Measurements from ENCODE around the gene FBXO10. TPM values are rescaled to one million over a fixed set of nuclear protein-coding genes. Genes with fewer than 3 reads are reported as not detected.

FBXO10 gene
- total and polyA plus RNA-seq, 2 of the 4 experiments (the other 2 are of a cell fraction), result 6.6 to 6.7 TPM

GRCh38 chr9:37491939-37492338, 84.2 kb downstream of the FBXO10 start:
- H3K9me3 ChIP-seq (ENCODE audit: control insufficient read depth, insufficient read depth, low read length), result no peaks in the 10 kb centered on the region
- H2BK15ac ChIP-seq (ENCODE audit: low read depth, low read length), result no peak overlapping the region
- H3K27me3 ChIP-seq (ENCODE audit: control insufficient read depth, insufficient read depth, low read length), result no peaks in the 10 kb centered on the region
- POLR2A ChIA-PET (ENCODE audit: unreplicated experiment), result no interaction called here
- H2AK5ac ChIP-seq (ENCODE audit: low read depth, low read length), result no peak overlapping the region
- H3K14ac ChIP-seq (replicated peaks; ENCODE audit: low read depth, low read length), result no peak overlapping the region
- no CpG with 5 or more reads among the region's 1 CpG for WGBS, 2 experiments (ENCODE audit: extremely low coverage in 2 of 2, insufficient read length in 1 of 2)
- no peak overlapping the region for H3K27ac ChIP-seq (ENCODE audit: insufficient read depth, low read length)
- ATAC-seq (ENCODE audit: low read depth) (no peak), DNase-seq (no peak)
- H3K4ac ChIP-seq (ENCODE audit: low read depth, low read length), result no peak overlapping the region
- H4K8ac ChIP-seq (ENCODE audit: low read depth in 2 of 2, low read length in 2 of 2), result no peak overlapping the region
- H4K20me1 ChIP-seq (ENCODE audit: insufficient read depth, low read length), result peaks cover 6% of the 10 kb centered on the region
- dilution Hi-C loops (cut with HindIII; ENCODE audit: low sequenced_read_pairs, unreplicated experiment) (no loop called here), intact Hi-C loops (cut with micrococcal nuclease) (no loop called here), in situ Hi-C loops (cut with MboI; ENCODE audit: low sequenced_read_pairs) (loop anchor here (25.0 kb wide), 2 partner anchors 570 to 870 kb away; partner anchors contain the start of gene SHB)
- no peak overlapping the region for H2BK5ac ChIP-seq (ENCODE audit: low read depth, low read length, poor library complexity, severe bottlenecking)
- no peak overlapping the region for H3K56ac ChIP-seq (ENCODE audit: extremely low read depth, insufficient read depth, low read length)
- peaks cover 9% of the 10 kb centered on the region for H3K9me1 ChIP-seq (ENCODE audit: insufficient read depth, low read length)
- H4K5ac ChIP-seq (ENCODE audit: low read depth, low read length), result no peak overlapping the region
- no peak overlapping the region for H2AFZ ChIP-seq (replicated peaks; ENCODE audit: low read length, poor library complexity)
- H3K18ac ChIP-seq (ENCODE audit: low read depth, low read length), result no peak overlapping the region
- CTCF ChIA-PET, result no interaction called here
- no peak overlapping the region for H3K4me2 ChIP-seq (ENCODE audit: low read depth, low read length)
- H3K9ac ChIP-seq (ENCODE audit: low read depth, low read length), result no peak overlapping the region
- no peak overlapping the region for H3K23ac ChIP-seq (ENCODE audit: low read depth, low read length)
- H4K91ac ChIP-seq (ENCODE audit: insufficient read depth, low read depth, low read length), result no peak overlapping the region
- peaks cover 26 to 34% of the 10 kb centered on the region in 2 experiments for H3K79me1 ChIP-seq (ENCODE audit: low read depth in 1 of 2, low read length in 2 of 2)
- H3K4me1 ChIP-seq (ENCODE audit: control insufficient read depth, insufficient read depth, low read length), result peaks cover 6% of the 10 kb centered on the region
- H2AK9ac ChIP-seq (replicated peaks; ENCODE audit: low read depth, low read length, poor library complexity), result no peak overlapping the region
- BruUV-seq (replicated peaks), result no TSS peak
- no peak for TF ChIP-seq RAD21 (IDR thresholded peaks at IDR 0.05; ENCODE audit: low read length)
- no peak for TF ChIP-seq RFX5 (IDR thresholded peaks at IDR 0.05; ENCODE audit: low read depth, low read length)
- no peak for TF ChIP-seq SMC3 (IDR thresholded peaks at IDR 0.05; ENCODE audit: low read depth, low read length)
- no peak for TF ChIP-seq MAZ (IDR thresholded peaks at IDR 0.05; ENCODE audit: borderline replicate concordance, low read depth, low read length)
- TF ChIP-seq RCOR1 (IDR thresholded peaks at IDR 0.05; ENCODE audit: insufficient replicate concordance, low read length), result no peak
- peaks cover 44% of the 10 kb centered on the region for H3K36me3 ChIP-seq (ENCODE audit: control insufficient read depth, insufficient read depth, low read length)
- no peak overlapping the region for H2BK120ac ChIP-seq (ENCODE audit: low read depth, low read length)
- H2BK20ac ChIP-seq (ENCODE audit: low read depth, low read length), result no peak overlapping the region
- no peak overlapping the region for H3K4me3 ChIP-seq (ENCODE audit: insufficient read depth, low read depth, low read length)

Measured in IMR-90 (cell line).